GM18868 (cell line): Measurements from ENCODE around the gene TMEM37.

Source experiments
- ATAC-seq: cut with Tn5 transposase; IDR thresholded peaks from one replicate; pipeline ENCODE4 v1.9.1; 2021; ENCODE audit warnings: mild to moderate bottlenecking, moderate library complexity; ENCODE audit not compliant: unreplicated experiment

Gene TMEM37

GRCh38 chr2:119432851-119433522 is 1.3 kb downstream of the TMEM37 start:
- no peak for ATAC-seq

- no peak for ATAC-seq
These were observed 2.1 kb downstream of the TMEM37 start for GRCh38 chr2:119433636-119434327.

GRCh38 chr2:119434664-119435063 is 3.0 kb downstream of the TMEM37 start:
- no peak for ATAC-seq

GRCh38 chr2:119435081-119435952 is 3.7 kb downstream of the TMEM37 start:
- ATAC-seq = no peak

GRCh38 chr2:119435953-119436297 is 4.3 kb downstream of the TMEM37 start:
- no peak for ATAC-seq

GRCh38 chr2:119436993-119437772 is 5.5 kb downstream of the TMEM37 start:
- ATAC-seq = no peak

- ATAC-seq = no peak
These were observed 6.5 kb downstream of the TMEM37 start for GRCh38 chr2:119438128-119438656.

- no peak for ATAC-seq
These were observed 7.2 kb downstream of the TMEM37 start for GRCh38 chr2:119438726-119439284.

- ATAC-seq = no peak
These were observed 8.2 kb downstream of the TMEM37 start for GRCh38 chr2:119439574-119440500.

GRCh38 chr2:119440501-119440870 is 8.8 kb downstream of the TMEM37 start:
- no peak for ATAC-seq

- no peak for ATAC-seq
These were observed 9.2 kb downstream of the TMEM37 start for GRCh38 chr2:119440873-119441272.

GRCh38 chr2:119441376-119442225 is 9.9 kb downstream of the TMEM37 start:
- ATAC-seq = no peak

- ATAC-seq = no peak
These were observed 10.6 kb downstream of the TMEM37 start for GRCh38 chr2:119442226-119442619.

GRCh38 chr2:119442850-119443249 is 11.2 kb downstream of the TMEM37 start:
- no peak for ATAC-seq

GRCh38 chr2:119446037-119446436 is 14.4 kb downstream of the TMEM37 start:
- no peak for ATAC-seq

- ATAC-seq = no peak
These were observed 16.9 kb downstream of the TMEM37 start for GRCh38 chr2:119448427-119449141.

- no peak for ATAC-seq
These were observed 17.9 kb downstream of the TMEM37 start for GRCh38 chr2:119449521-119449920.
